NCI-H1092 (cell line): ENCODE data around the gene OPN1MW.
"Not testable (repeated sequence)": the region's sequence is repeated elsewhere in the genome, so short reads cannot be mapped to it uniquely, and the experiment has no call there.

Experiments
- DNase-seq: peaks from one replicate; lab custom pipeline; 2025; lab: John Stamatoyannopoulos, UW

OPN1MW gene

GRCh38 chrX:154211057-154211456, 28.7 kb downstream of the OPN1MW start:
- DNase-seq: not testable (repeated sequence)

GRCh38 chrX:154211499-154211898, 29.1 kb downstream of the OPN1MW start:
- DNase-seq: not testable (repeated sequence)

GRCh38 chrX:154219456-154219855, 37.1 kb downstream of the OPN1MW start, which contains the start of gene OPN1MW2:
Gene OPN1MW2 (plus strand): TSS chrX:154219756. CDS start chrX:154219816, 60 bp downstream.
- not testable (repeated sequence) for DNase-seq

GRCh38 chrX:154225292-154225691, 42.9 kb downstream of the OPN1MW start:
- not testable (repeated sequence) for DNase-seq

- DNase-seq: not testable (repeated sequence)
These were observed 44.3 kb downstream of the OPN1MW start for GRCh38 chrX:154226706-154227105.

- DNase-seq: not testable (repeated sequence)
These were observed 49.0 kb downstream of the OPN1MW start for GRCh38 chrX:154231443-154231842.

GRCh38 chrX:154233620-154234019, 51.2 kb downstream of the OPN1MW start:
- not testable (repeated sequence) for DNase-seq

GRCh38 chrX:154238939-154239559, 56.7 kb downstream of the OPN1MW start:
- DNase-seq: not testable (repeated sequence)

- DNase-seq: not testable (repeated sequence)
These were observed 57.6 kb downstream of the OPN1MW start for GRCh38 chrX:154239982-154240503.
